Fibroblast of lung (primary cell): ENCODE results near the gene IL1F10. TPM values are rescaled to one million over a fixed set of nuclear protein-coding genes. Genes with fewer than 3 reads are reported as not detected.

ENCODE experiments used
- DNase-seq, 2 donors: peaks; one replicate each; pipeline versions ENCODE4 v3.0.0 to v3.0.0-alpha.2; 2010; ENCODE audit warnings: low read depth in 2 of 2
- H2AFZ ChIP-seq: 2 replicates; pipeline ENCODE4 v1.5.1; 2012; ENCODE audit warnings: low read length, control low read depth, inconsistent platforms
- H3K27ac ChIP-seq: 2 replicates; pipeline ENCODE4 v1.5.1; 2011; ENCODE audit warnings: low read length, control low read depth; ENCODE audit not compliant: insufficient read depth
- H3K27me3 ChIP-seq: 2 replicates; pipeline ENCODE4 v1.5.1; 2011; ENCODE audit warnings: mild to moderate bottlenecking, low read length; ENCODE audit not compliant: control insufficient read depth, insufficient read depth
- H3K36me3 ChIP-seq: 2 replicates; pipeline ENCODE4 v1.5.1; 2011; ENCODE audit warnings: low read length; ENCODE audit not compliant: control insufficient read depth, insufficient read depth
- H3K4me1 ChIP-seq: 2 replicates; pipeline ENCODE4 v1.5.1; 2011; ENCODE audit warnings: low read length; ENCODE audit not compliant: control insufficient read depth, insufficient read depth; ENCODE audit errors: extremely low read depth
- H3K4me2 ChIP-seq: 2 replicates; pipeline ENCODE4 v1.5.1; 2011; ENCODE audit warnings: low read length, control low read depth; ENCODE audit not compliant: insufficient read depth; ENCODE audit errors: extremely low read depth
- H3K4me3 ChIP-seq, 4 experiments: fragments of 200-600 bp in 1 of 4; sonication (generic) in 1 of 4; replicated peaks in 1 of 4; 2 replicates each; pipeline ENCODE4 v1.5.1; 2011 to 2016; ENCODE audit warnings: low read length in 4 of 4, low read depth in 3 of 4, mild to moderate bottlenecking in 3 of 4, control low read depth in 2 of 4, inconsistent platforms in 1 of 4, mixed read lengths in 1 of 4; ENCODE audit not compliant: insufficient read depth in 1 of 4; ENCODE audit errors: control extremely low read depth in 1 of 4
- H3K79me2 ChIP-seq: 2 replicates; pipeline ENCODE4 v1.5.1; 2012; ENCODE audit warnings: mild to moderate bottlenecking, low read length, inconsistent platforms; ENCODE audit not compliant: control insufficient read depth, insufficient read depth
- H3K9ac ChIP-seq: 2 replicates; pipeline ENCODE4 v1.5.1; 2011; ENCODE audit warnings: mild to moderate bottlenecking, low read length, control low read depth; ENCODE audit not compliant: insufficient read depth
- H3K9me3 ChIP-seq: 2 replicates; pipeline ENCODE4 v1.5.1; 2012; ENCODE audit warnings: low read depth, low read length; ENCODE audit not compliant: control insufficient read depth, insufficient read depth
- H4K20me1 ChIP-seq: 2 replicates; pipeline ENCODE4 v1.5.1; 2011; ENCODE audit warnings: low read length; ENCODE audit not compliant: control insufficient read depth, insufficient read depth; ENCODE audit errors: extremely low read depth
- EZH2 ChIP-seq: IDR thresholded peaks from 2 replicates; pipeline ENCODE4 v1.5.1; 2012; ENCODE audit warnings: low read length, control low read depth, mild to moderate bottlenecking; ENCODE audit errors: missing control alignments
- polyA plus RNA-seq, 2 donors: library from polyadenylated mRNA; depleted of rRNA in 1 of 2; stranded (reverse) in 1 of 2; unstranded in 1 of 2; fragments of >200 nt; gene quantifications; 2 replicates each; pipeline ENCODE4 v1.2.1, GENCODE V29; 2011 to 2012; ENCODE audit warnings: missing spikeins in 1 of 2
- total RNA-seq: library from RNA; depleted of rRNA; stranded (reverse); fragments of >200 nt; gene quantifications from 2 replicates; pipeline ENCODE4 v1.2.1, GENCODE V29; 2014
- TF ChIP-seq, protein P1 (sequence below), 2 donors: IDR thresholded peaks in 1 of 2; conservative IDR thresholded peaks in 1 of 2; 1 replicate in 1 of 2; 2 replicates in 1 of 2; pipeline ENCODE4 v1.5.1; 2011 to 2012; ENCODE audit warnings: low read length in 2 of 2, control low read depth in 1 of 2, inconsistent platforms in 1 of 2, low read depth in 1 of 2, mild to moderate bottlenecking in 1 of 2

Gene IL1F10
- total and polyA plus RNA-seq, 2 donors (not counting 1 experiment from before 2014, with no cell fraction given): not detected

DNA sequence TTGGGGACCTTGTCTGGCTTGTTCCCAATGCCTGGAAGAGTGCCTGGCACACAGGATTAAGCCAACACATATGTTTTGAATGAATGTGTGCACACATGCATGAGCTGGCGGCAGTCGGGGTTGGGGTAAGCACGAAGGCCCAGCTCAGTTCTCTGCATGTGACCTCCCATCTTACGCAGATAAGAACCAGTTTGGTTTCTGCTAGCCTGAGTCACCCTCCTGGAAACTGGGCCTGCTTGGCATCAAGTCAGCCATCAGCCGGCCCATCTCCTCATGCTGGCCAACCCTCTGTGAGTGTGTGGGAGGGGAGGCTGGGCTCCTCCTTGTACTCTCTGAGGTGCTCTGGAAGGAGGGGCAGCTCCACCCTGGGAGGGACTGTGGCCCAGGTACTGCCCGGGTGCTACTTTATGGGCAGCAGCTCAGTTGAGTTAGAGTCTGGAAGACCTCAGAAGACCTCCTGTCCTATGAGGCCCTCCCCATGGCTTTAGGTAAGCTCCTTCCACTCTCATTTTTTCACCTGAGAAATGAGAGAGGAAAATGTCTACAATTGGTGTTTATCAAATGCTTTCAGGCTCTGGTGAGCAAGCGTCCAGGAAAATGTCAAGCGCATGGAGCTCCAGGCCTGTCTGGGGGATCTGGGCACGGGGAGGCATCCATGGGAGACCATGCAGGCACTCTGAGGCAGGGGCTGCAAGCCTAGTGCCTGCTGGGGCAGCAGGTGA lies 49.9 kb downstream of the IL1F10 start:
- H3K9ac ChIP-seq: no peak overlapping the region
- TF ChIP-seq, protein P1, sequence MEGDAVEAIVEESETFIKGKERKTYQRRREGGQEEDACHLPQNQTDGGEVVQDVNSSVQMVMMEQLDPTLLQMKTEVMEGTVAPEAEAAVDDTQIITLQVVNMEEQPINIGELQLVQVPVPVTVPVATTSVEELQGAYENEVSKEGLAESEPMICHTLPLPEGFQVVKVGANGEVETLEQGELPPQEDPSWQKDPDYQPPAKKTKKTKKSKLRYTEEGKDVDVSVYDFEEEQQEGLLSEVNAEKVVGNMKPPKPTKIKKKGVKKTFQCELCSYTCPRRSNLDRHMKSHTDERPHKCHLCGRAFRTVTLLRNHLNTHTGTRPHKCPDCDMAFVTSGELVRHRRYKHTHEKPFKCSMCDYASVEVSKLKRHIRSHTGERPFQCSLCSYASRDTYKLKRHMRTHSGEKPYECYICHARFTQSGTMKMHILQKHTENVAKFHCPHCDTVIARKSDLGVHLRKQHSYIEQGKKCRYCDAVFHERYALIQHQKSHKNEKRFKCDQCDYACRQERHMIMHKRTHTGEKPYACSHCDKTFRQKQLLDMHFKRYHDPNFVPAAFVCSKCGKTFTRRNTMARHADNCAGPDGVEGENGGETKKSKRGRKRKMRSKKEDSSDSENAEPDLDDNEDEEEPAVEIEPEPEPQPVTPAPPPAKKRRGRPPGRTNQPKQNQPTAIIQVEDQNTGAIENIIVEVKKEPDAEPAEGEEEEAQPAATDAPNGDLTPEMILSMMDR (conservative IDR thresholded peaks at IDR 0.05 in 1 of 2, IDR thresholded peaks at IDR 0.05 in 1 of 2; ENCODE audit: low read depth in 1 of 2, low read length in 2 of 2): no peak
- TF ChIP-seq EZH2: no peak
- no peaks in the 10 kb centered on the region for H3K79me2 ChIP-seq
- H3K4me3 ChIP-seq: no peak overlapping the region
- no peak overlapping the region for H2AFZ ChIP-seq
- no peaks in the 10 kb centered on the region for H3K4me1 ChIP-seq
- no peaks in the 10 kb centered on the region for H3K9me3 ChIP-seq
- H4K20me1 ChIP-seq: no peaks in the 10 kb centered on the region
- no peaks in the 10 kb centered on the region for H3K36me3 ChIP-seq
- peaks cover 6% of the 10 kb centered on the region for H3K27me3 ChIP-seq
- no peak overlapping the region for H3K4me2 ChIP-seq
- no peak overlapping the region for H3K27ac ChIP-seq
- DNase-seq: peak; percentile 73 to 94

DNA sequence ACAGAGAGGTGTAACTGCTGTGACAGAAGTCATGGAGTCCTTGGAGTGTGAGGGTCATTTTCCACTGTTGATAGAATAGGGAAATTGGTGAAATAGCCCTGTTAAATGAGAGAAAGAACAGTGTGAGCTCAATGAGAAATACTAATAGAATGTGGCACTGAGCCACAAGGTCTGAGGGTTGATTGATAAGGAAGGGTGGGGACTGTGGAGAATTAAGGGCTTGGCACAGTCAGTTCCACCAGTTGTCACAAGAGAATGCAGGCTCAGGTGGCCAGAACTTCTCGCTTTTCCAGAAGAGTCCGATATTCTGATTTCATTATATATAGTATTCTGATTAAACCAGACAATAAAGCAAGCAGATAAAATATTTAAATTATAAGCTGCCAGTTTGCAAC lies 50.5 kb downstream of the IL1F10 start:
- H3K27ac ChIP-seq: no peak overlapping the region

DNA sequence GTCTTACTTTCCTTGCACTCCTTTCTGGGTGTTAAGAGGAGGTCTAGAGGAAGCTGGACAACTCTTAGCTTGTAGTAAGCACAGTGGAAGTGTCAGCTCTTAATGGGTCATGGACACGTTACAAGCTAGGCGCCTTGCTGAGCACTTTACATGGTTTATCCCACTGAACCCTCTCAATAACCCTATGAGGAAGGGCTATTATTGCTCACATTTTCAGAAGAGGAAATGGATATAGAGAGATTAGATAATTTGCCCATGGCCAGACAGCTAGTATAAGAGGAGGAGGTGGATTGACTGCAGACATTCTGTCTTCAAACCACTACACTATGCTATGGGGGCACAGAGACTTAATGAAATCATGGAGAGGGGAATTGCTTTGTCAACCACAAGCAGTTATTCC lies 51.3 kb downstream of the IL1F10 start:
- no peak overlapping the region for H3K4me2 ChIP-seq
- H3K36me3 ChIP-seq: no peaks in the 10 kb centered on the region
- no peak overlapping the region for H3K4me3 ChIP-seq
- H3K79me2 ChIP-seq: no peaks in the 10 kb centered on the region
- TF ChIP-seq, protein P1 (conservative IDR thresholded peaks at IDR 0.05 in 1 of 2, IDR thresholded peaks at IDR 0.05 in 1 of 2; ENCODE audit: low read depth in 1 of 2, low read length in 2 of 2): no peak
- TF ChIP-seq EZH2: no peak
- no peaks in the 10 kb centered on the region for H4K20me1 ChIP-seq
- no peaks in the 10 kb centered on the region for H3K9me3 ChIP-seq
- H3K4me1 ChIP-seq: no peaks in the 10 kb centered on the region
- no peak overlapping the region for H3K27ac ChIP-seq
- no peak for DNase-seq
- H3K9ac ChIP-seq: no peak overlapping the region
- no peak overlapping the region for H2AFZ ChIP-seq
- peaks cover 6% of the 10 kb centered on the region for H3K27me3 ChIP-seq

More for the DNA sequence above, 50.5 kb downstream of the IL1F10 start:
- Histone ChIP-seq H3K4me2 (no peak overlapping the region), H3K9ac (no peak overlapping the region), H3K79me2 (no peaks in the 10 kb centered on the region), H3K27me3 (peaks cover 6% of the 10 kb centered on the region), H3K36me3 (no peaks in the 10 kb centered on the region), H2AFZ (no peak overlapping the region), H3K4me3 (no peak overlapping the region), H4K20me1 (no peaks in the 10 kb centered on the region), H3K9me3 (no peaks in the 10 kb centered on the region), H3K4me1 (no peaks in the 10 kb centered on the region)
- DNase-seq: no peak
- no peak for TF ChIP-seq EZH2
- TF ChIP-seq, protein P1 (conservative IDR thresholded peaks at IDR 0.05 in 1 of 2, IDR thresholded peaks at IDR 0.05 in 1 of 2; ENCODE audit: low read depth in 1 of 2, low read length in 2 of 2): no peak
